Activated CD8-positive, alpha-beta memory T cell treated with anti-CD3 and anti-CD28 coated beads, Interleukin-2, amount 10 ng/mL, durations not matched to agents 7 days and 5 days (primary cell): ENCODE data around the gene NPAS3. TPM values are rescaled to one million over a fixed set of nuclear protein-coding genes. Genes with fewer than 3 reads are reported as not detected.

Experiments
- ATAC-seq: fragments of 150-1000 bp; cut with Tn5 transposase; one replicate; pipeline ENCODE4 v1.10.0; 2021; ENCODE audit warnings: moderate library complexity
- CTCF ChIA-PET: fragments of 350-600 bp; sonication (Branson Sonifier 250); formaldehyde crosslinking; loops from one replicate; lab custom pipeline; 2021; ENCODE audit warnings: antibody characterized with exemption; lab: Charles Lee
- DNase-seq: peaks from one replicate; pipeline ENCODE4 v3.0.0-alpha.2; 2020
- H3K27ac Mint-ChIP-seq: one replicate; pipeline ENCODE4 v1.8.0; 2021; ENCODE audit warnings: mild to moderate bottlenecking, mixed read lengths
- H3K27me3 Mint-ChIP-seq: one replicate; pipeline ENCODE4 v1.8.0; 2021; ENCODE audit warnings: mixed read lengths
- H3K36me3 Mint-ChIP-seq: one replicate; pipeline ENCODE4 v1.8.0; 2021; ENCODE audit warnings: mild to moderate bottlenecking, mixed read lengths
- H3K4me1 Mint-ChIP-seq: one replicate; pipeline ENCODE4 v1.8.0; 2021; ENCODE audit warnings: mixed read lengths
- H3K4me3 Mint-ChIP-seq: one replicate; pipeline ENCODE4 v1.8.0; 2021; ENCODE audit warnings: mild to moderate bottlenecking, moderate library complexity, mixed read lengths
- H3K9me3 Mint-ChIP-seq: one replicate; pipeline ENCODE4 v1.8.0; 2022; ENCODE audit warnings: low read depth, mixed read lengths
- total RNA-seq, 2 experiments: library from RNA; stranded (reverse); gene quantifications; one replicate each; pipeline ENCODE4 v1.2.3, GENCODE V29; 2021

The NPAS3 gene
- total RNA-seq, 2 experiments from 2014 or later, result not detected

DNA sequence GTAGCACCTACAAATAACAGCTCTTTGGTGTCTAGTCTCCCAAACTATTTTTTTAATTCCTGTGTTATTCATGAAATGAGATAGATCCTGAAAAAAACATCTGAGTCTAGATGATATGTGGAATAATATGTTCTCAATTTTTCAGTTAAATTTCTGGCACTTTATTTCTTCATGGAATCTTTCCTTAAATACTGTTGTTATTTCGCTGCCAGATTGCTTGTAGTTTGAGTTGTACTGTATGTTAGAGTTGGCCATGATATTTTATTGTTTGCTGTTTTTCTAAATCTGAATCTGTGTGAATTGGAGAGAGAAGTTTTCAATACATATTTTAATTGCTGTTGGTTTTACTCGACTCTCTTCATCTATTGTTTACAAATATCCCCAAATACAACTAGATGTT, 511.7 kb downstream of the NPAS3 start:
- no peak overlapping the region for H3K27ac Mint-ChIP-seq
- ATAC-seq, result no peak
- no peak overlapping the region for H3K4me3 Mint-ChIP-seq
- CTCF ChIA-PET, result no interaction called here
- H3K9me3 Mint-ChIP-seq, result peaks cover 5% of the 10 kb centered on the region
- no peak for DNase-seq
- H3K4me1 Mint-ChIP-seq, result peaks cover 4% of the 10 kb centered on the region
- H3K36me3 Mint-ChIP-seq, result no peaks in the 10 kb centered on the region
- H3K27me3 Mint-ChIP-seq, result no peaks in the 10 kb centered on the region

- H3K27me3 Mint-ChIP-seq, result no peaks in the 10 kb centered on the region
- ATAC-seq (no peak), DNase-seq (no peak)
- CTCF ChIA-PET, result no interaction called here
- H3K4me3 Mint-ChIP-seq, result no peak overlapping the region
- H3K9me3 Mint-ChIP-seq, result peaks cover 5% of the 10 kb centered on the region
- no peaks in the 10 kb centered on the region for H3K36me3 Mint-ChIP-seq
- peaks cover 4% of the 10 kb centered on the region for H3K4me1 Mint-ChIP-seq
- H3K27ac Mint-ChIP-seq, result no peak overlapping the region
These were observed 512.5 kb downstream of the NPAS3 start for GRCh38 chr14:33451211-33451610.

DNA sequence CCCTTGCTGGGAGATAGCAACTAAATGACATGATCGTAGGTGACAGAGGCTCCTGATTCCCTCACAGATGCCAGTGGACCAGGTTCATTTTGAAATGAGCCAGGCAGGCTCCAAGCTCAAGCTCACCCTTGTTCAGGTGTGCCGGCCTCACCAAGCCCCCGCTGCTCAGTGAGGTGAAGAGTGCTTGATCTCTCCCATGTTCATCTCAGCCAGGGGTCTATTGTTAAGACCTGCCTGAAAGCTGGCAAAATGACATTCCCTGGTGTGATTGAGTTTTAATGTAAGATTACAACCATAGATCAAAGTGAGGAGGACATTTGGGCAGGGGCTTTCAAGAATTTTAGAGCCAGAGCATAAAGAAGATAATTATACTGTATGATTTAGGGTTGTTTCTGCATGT, 514.3 kb downstream of the NPAS3 start:
- H3K4me3 Mint-ChIP-seq, result no peak overlapping the region
- DNase-seq (no peak), ATAC-seq (no peak)
- H3K27ac Mint-ChIP-seq, result no peak overlapping the region
- H3K36me3 Mint-ChIP-seq, result no peaks in the 10 kb centered on the region
- no peaks in the 10 kb centered on the region for H3K27me3 Mint-ChIP-seq
- CTCF ChIA-PET, result no interaction called here
- H3K4me1 Mint-ChIP-seq, result peaks cover 4% of the 10 kb centered on the region
- peaks cover 5% of the 10 kb centered on the region for H3K9me3 Mint-ChIP-seq

DNA sequence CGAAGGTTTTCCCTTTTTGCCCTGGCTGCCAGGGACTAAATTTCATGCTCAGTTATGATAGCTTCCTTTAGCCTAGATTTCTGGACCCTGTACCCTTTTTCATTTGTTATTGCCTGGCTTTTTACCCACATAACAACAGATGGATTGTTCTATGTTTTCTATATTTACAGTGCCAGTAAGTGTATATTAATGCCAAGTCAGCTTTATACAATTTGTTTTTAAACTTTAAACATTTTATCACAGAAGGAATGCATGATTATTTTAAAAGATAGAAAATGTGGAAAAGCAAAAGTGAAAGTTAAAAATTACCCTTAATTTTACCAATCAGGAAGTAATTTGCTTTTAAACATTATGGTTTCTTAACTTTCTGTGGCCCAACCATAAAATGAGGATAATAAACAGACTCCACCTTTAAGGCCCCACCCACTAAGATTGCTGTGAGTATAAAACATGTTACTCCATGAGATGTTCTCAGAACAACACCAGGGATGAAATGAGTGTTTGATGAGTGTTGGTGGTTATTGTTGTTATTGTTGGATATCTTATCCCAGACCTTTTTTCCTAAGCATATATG, 515.4 kb downstream of the NPAS3 start:
- H3K36me3 Mint-ChIP-seq, result no peaks in the 10 kb centered on the region
- no peak overlapping the region for H3K27ac Mint-ChIP-seq
- ATAC-seq, result no peak
- no peak overlapping the region for H3K4me3 Mint-ChIP-seq
- DNase-seq, result no peak
- CTCF ChIA-PET, result no interaction called here
- no peaks in the 10 kb centered on the region for H3K27me3 Mint-ChIP-seq
- peaks cover 4% of the 10 kb centered on the region for H3K4me1 Mint-ChIP-seq
- peaks cover 5% of the 10 kb centered on the region for H3K9me3 Mint-ChIP-seq

DNA sequence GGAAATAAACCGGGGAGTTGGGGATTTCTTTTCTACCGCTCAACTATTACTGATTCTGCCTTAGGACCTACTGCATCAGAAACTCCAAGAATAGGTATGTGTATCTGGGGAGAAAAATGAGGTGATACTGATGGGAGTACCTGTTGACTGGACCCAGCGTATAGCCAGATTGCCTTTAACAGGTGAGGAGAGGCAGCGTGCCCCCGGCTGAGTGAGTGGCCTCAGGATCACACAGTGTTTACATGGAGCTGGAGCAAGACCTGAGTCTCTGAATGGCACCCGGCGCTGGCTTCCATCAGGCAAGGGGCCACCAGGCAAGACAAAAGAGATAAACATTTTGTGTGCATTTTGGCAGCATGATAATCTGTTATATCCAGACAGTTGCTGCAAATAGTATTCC, 516.0 kb downstream of the NPAS3 start:
- H3K9me3 Mint-ChIP-seq, result peaks cover 5% of the 10 kb centered on the region
- no peaks in the 10 kb centered on the region for H3K27me3 Mint-ChIP-seq
- H3K36me3 Mint-ChIP-seq, result no peaks in the 10 kb centered on the region
- DNase-seq (no peak), ATAC-seq (no peak)
- CTCF ChIA-PET, result no interaction called here
- no peak overlapping the region for H3K27ac Mint-ChIP-seq
- peaks cover 4% of the 10 kb centered on the region for H3K4me1 Mint-ChIP-seq
- H3K4me3 Mint-ChIP-seq, result no peak overlapping the region

DNA sequence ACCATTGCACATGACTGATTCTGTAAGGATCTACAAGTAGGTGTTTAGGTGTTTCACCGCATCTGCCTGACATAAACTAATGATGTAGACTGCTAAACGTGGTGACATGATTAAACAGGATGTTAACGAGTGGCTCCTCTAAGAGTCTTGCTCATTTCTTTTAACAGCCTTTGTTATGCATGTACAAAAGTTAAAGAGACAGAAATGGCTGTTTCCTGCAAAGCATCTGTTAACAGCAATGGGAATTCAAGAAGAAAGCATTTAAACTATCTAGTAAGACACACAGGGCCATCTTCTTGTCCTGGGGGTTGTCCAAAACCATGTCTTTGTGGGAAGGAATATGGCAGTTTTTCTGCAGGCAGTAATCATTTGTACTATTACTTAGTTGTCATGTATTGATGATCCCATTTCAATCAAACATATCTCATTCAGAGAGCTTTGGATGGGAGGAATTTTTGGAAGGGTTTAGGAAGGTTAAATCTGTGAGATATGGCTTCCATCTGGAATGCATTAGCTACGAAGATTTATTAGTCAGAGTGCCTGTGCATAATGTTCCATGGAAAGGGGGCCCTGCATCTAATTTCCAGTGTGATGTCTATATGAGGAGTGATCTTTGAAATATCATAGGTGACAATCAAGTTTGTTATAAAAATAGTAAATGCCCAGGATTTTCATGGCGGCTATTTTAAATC, 517.1 kb downstream of the NPAS3 start:
- no peak overlapping the region for H3K27ac Mint-ChIP-seq
- H3K4me3 Mint-ChIP-seq, result no peak overlapping the region
- no peaks in the 10 kb centered on the region for H3K36me3 Mint-ChIP-seq
- H3K4me1 Mint-ChIP-seq, result peaks cover 4% of the 10 kb centered on the region
- ATAC-seq (no peak), DNase-seq (no peak)
- peaks cover 2% of the 10 kb centered on the region for H3K9me3 Mint-ChIP-seq
- CTCF ChIA-PET, result no interaction called here
- H3K27me3 Mint-ChIP-seq, result no peaks in the 10 kb centered on the region

DNA sequence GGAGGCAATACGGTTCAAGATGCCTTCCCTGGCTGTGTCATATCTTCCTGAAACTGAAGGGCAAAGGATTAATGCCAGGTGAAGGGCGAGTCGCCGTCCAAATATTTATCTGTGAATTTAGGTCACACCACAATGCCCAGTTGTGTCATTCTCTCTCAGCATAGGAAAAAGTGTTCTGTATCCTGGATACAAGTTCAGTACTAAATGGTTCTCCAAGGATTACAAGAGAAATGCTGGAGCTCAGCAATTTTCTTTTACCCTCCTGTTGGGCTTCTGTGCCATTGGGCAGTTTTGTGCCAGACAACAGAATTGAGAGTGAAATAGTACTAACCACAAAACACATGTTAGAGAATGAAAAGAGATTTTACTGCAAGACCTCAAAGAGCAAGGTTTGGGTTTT, 518.3 kb downstream of the NPAS3 start:
- peaks cover 4% of the 10 kb centered on the region for H3K4me1 Mint-ChIP-seq

DNA sequence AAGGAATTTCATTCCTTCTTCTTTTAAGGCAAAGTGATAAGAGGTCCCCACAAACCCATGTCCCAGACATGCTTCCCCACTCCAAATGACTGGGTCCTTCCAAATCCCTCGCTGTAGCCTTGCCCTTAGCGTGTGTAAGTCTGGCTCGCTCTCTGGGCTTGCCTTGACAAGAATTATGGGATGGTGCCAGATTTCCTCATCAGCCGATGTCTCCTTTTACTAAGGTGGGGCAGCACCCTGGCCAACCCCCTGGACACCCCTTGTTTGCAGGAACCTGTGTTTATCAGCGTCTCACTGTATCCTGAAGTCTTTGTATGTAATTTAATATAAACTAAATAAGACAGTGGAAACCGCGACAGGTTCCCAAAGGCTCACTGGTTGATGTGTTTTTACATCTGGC, 518.9 kb downstream of the NPAS3 start:
- Mint-ChIP-seq H3K27me3 (no peaks in the 10 kb centered on the region), H3K4me3 (no peak overlapping the region), H3K4me1 (peaks cover 4% of the 10 kb centered on the region), H3K36me3 (no peaks in the 10 kb centered on the region), H3K9me3 (peaks cover 2% of the 10 kb centered on the region), H3K27ac (no peak overlapping the region)
- CTCF ChIA-PET, result no interaction called here
- DNase-seq, result no peak
- no peak for ATAC-seq

More for the DNA sequence above, 518.3 kb downstream of the NPAS3 start:
- DNase-seq (no peak), ATAC-seq (no peak)
- Mint-ChIP-seq H3K27me3 (no peaks in the 10 kb centered on the region), H3K36me3 (no peaks in the 10 kb centered on the region), H3K27ac (no peak overlapping the region), H3K9me3 (peaks cover 2% of the 10 kb centered on the region), H3K4me3 (no peak overlapping the region)
- CTCF ChIA-PET, result no interaction called here

DNA sequence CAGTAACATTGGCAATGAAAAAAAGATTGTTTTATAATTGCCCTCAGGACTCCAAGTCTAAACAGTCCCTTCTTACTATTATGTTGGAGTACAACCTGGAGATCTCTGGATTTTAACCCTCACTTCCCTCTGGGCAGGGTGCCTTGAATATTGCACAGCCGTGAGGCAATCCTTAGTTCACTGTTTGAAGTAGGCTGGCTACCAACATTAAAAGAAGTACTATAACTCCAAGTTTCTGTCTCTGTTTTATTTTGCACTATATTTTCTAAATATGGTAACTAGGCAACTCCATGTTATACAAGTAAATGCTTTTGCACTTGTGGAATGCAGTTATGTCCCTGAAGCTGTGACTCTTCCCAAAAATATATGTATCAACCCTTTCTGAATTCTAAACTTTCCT, 521.5 kb downstream of the NPAS3 start:
- no peak for DNase-seq
- CTCF ChIA-PET, result no interaction called here
- Mint-ChIP-seq H3K4me3 (no peak overlapping the region), H3K27me3 (no peaks in the 10 kb centered on the region), H3K9me3 (no peaks in the 10 kb centered on the region), H3K27ac (no peak overlapping the region), H3K4me1 (no peaks in the 10 kb centered on the region), H3K36me3 (no peaks in the 10 kb centered on the region)
- no peak for ATAC-seq

DNA sequence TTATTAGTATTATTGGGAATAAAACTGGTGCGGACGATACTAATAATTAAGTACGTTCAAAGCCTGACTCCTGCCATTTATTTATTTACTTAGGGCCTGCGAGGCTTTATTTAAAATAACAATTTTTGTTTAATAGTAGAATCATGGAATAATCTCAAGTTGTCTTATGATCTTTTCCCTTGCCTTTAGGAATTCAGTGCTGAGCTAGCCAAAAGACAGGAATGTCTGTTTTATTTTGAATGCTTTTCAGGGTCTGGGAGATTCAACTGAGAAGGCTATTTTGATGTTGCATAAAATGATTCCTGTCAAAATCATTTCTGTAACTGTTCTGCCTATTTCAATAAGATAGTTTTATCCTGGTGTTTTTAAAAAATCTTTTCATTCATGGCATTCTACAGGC, 522.4 kb downstream of the NPAS3 start:
- Mint-ChIP-seq H3K27me3 (no peaks in the 10 kb centered on the region), H3K4me1 (no peaks in the 10 kb centered on the region), H3K27ac (no peak overlapping the region), H3K4me3 (no peak overlapping the region), H3K36me3 (no peaks in the 10 kb centered on the region), H3K9me3 (peaks cover 1% of the 10 kb centered on the region)
- CTCF ChIA-PET, result no interaction called here
- DNase-seq (no peak), ATAC-seq (no peak)

DNA sequence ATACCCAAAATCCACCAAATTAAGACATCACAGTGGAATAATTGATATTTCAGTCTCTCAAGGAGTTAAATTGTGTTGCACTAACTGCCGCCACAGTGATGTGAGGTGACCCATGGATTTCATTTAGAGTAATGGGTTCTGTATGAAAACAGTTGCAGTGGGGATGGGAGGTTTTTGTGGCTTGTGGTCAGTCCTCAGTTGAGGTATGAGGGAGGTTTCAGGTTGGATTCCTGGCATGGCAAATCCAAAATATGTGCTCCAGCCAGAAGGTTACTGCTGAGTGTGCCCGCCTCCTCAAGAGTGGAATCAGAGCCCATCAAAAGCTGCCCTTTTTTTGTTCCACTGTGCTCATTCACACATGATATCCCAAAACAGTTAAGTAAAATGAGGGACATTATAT, 525.1 kb downstream of the NPAS3 start:
- CTCF ChIA-PET, result no interaction called here
- H3K27ac Mint-ChIP-seq, result no peak overlapping the region
- H3K27me3 Mint-ChIP-seq, result no peaks in the 10 kb centered on the region
- H3K4me3 Mint-ChIP-seq, result no peak overlapping the region
- ATAC-seq (no peak), DNase-seq (no peak)
- H3K9me3 Mint-ChIP-seq, result peaks cover 1% of the 10 kb centered on the region
- no peaks in the 10 kb centered on the region for H3K4me1 Mint-ChIP-seq
- no peaks in the 10 kb centered on the region for H3K36me3 Mint-ChIP-seq

- Mint-ChIP-seq H3K4me1 (no peaks in the 10 kb centered on the region), H3K9me3 (peaks cover 1% of the 10 kb centered on the region), H3K4me3 (no peak overlapping the region), H3K36me3 (no peaks in the 10 kb centered on the region), H3K27ac (no peak overlapping the region), H3K27me3 (no peaks in the 10 kb centered on the region)
- DNase-seq (no peak), ATAC-seq (no peak)
- CTCF ChIA-PET, result no interaction called here
These were observed 525.7 kb downstream of the NPAS3 start for GRCh38 chr14:33464254-33464962.

- no peak overlapping the region for H3K27ac Mint-ChIP-seq
- DNase-seq (no peak), ATAC-seq (no peak)
- peaks cover 1% of the 10 kb centered on the region for H3K9me3 Mint-ChIP-seq
- CTCF ChIA-PET, result no interaction called here
- no peaks in the 10 kb centered on the region for H3K4me1 Mint-ChIP-seq
- H3K4me3 Mint-ChIP-seq, result no peak overlapping the region
- no peaks in the 10 kb centered on the region for H3K27me3 Mint-ChIP-seq
- no peaks in the 10 kb centered on the region for H3K36me3 Mint-ChIP-seq
These were observed 527.4 kb downstream of the NPAS3 start for GRCh38 chr14:33465846-33466700.
